Activated T-cell treated with anti-CD3 and anti-CD28 coated beads, Interleukin-2, amount 50 U/mL, for 72 hours (primary cell): ENCODE measurements around the gene NCSTN. TPM values are rescaled to one million over a fixed set of nuclear protein-coding genes. Genes with fewer than 3 reads are reported as not detected.
A peak's percentile ranks its signal among the peaks of the same experiment; 100 is the strongest.

Experiments used
- ATAC-seq, 2 donors: fragments of 150-1000 bp; cut with Tn5 transposase; replicated peaks in 1 of 2; 2 replicates each; pipeline ENCODE4 v1.10.0; 2021; ENCODE audit warnings: moderate library complexity in 2 of 2, mild to moderate bottlenecking in 1 of 2
- DNase-seq, 2 donors: peaks; one replicate each; pipeline ENCODE4 v3.0.0; 2021 to 2022; ENCODE audit warnings: mixed read lengths in 1 of 2
- H3K27ac Mint-ChIP-seq: one replicate; pipeline ENCODE4 v1.8.0; 2022; ENCODE audit warnings: mild to moderate bottlenecking, moderate library complexity, mixed read lengths
- H3K27me3 Mint-ChIP-seq: one replicate; pipeline ENCODE4 v1.8.0; 2022; ENCODE audit warnings: low read depth, mixed read lengths
- H3K36me3 Mint-ChIP-seq, 2 donors: one replicate each; pipeline ENCODE4 v1.8.0; 2022; ENCODE audit warnings: mixed read lengths in 2 of 2, mild to moderate bottlenecking in 1 of 2; ENCODE audit not compliant: insufficient read depth in 2 of 2
- H3K4me1 Mint-ChIP-seq: one replicate; pipeline ENCODE4 v1.8.0; 2022; ENCODE audit warnings: low read depth, mixed read lengths
- H3K4me3 Mint-ChIP-seq, 2 donors: one replicate each; pipeline ENCODE4 v1.8.0; 2022; ENCODE audit warnings: mild to moderate bottlenecking in 2 of 2, mixed read lengths in 2 of 2, moderate library complexity in 2 of 2
- H3K9me3 Mint-ChIP-seq, 2 donors: one replicate each; pipeline ENCODE4 v1.8.0; 2022; ENCODE audit warnings: mixed read lengths in 2 of 2
- total RNA-seq, 2 donors: library from RNA; stranded (reverse); gene quantifications; one replicate each; pipeline ENCODE4 v1.2.3, GENCODE V29; 2022

The NCSTN gene
- 10 to 100 TPM; 65.2 to 66.3 TPM for total RNA-seq

DNA sequence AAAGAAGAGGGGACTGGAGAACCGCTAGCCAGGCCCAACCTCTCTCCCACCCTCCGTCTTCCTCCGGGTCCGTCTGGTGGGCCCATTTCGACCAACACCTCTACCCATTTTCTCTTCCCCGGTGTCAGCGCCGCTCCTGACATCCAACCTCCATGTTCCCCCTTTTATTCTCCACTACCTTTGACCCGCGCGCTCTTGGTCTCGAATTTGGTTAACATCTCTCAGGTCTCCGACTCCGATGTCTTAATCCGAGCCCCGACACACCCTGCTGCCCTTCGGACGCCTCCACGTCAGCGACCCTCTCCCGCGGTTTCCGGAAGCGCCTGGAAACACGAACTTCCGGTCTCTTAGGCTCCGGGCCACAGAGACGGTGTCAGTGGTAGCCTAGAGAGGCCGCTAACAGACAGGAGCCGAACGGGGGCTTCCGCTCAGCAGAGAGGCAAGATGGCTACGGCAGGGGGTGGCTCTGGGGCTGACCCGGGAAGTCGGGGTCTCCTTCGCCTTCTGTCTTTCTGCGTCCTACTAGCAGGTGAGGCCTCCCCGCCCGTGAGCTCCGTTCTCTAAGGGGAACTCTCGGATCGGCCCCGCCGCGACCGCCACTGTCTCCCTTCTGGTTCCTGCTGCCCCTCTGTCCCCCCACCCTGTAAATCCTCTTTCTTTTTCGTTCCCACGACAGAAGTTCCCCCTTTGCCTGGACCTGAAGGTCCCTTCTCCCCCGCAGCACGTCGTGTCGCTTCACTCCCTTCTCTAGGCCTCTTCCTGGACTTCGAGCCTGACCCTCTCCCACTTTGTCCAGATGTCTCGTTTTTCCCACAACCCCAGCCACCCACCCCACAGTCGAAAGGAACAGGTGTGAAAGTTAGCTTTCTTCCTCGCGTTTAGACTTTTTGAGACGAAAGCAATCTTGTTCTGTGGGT is at the start of gene NCSTN, which contains the start of gene COPA:
TSS of gene NCSTN (plus strand) at position 431 of the 917 bp plus-strand sequence. CDS start at position 445, 14 bp downstream.
TSS of gene COPA (minus strand) at position 298 of the 917 bp plus-strand sequence. CDS start at position 218, 80 bp downstream.
- H3K4me3 Mint-ChIP-seq, result peak within 1 kb of the TSS; percentile 96 to 97
- ATAC-seq (peak; percentile 100), DNase-seq (peak; percentile 91 to 94)
- H3K27ac Mint-ChIP-seq, result peak within 1 kb of the TSS; percentile 99
- peaks cover 45% of the 10 kb centered on the region for H3K4me1 Mint-ChIP-seq
- H3K36me3 Mint-ChIP-seq, result peaks cover 21 to 24% of the 10 kb centered on the region in 2 donors
- H3K27me3 Mint-ChIP-seq, result no peaks in the 10 kb centered on the region
- no peaks in the 10 kb centered on the region for H3K9me3 Mint-ChIP-seq

DNA sequence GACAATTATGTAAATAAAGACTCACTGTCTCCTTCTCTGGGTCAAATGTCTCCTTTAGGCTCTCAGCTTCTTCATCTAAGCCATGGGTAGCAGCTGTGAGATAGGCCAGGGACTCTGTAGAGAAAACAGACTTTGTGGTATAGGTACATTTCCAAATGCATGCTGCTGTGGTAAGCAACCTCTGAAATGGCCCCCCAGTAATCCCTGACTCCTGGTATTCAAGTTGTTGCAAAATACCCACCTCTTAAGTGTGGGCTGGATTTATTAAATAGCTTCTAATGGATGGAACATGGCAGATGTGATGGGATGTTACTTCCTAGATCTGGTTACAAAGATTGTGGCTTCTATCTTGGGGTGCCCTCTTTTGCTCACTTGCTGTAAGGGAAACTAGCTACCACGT is 47.1 kb upstream of the NCSTN start:
- H3K36me3 Mint-ChIP-seq, result peaks cover 16 to 43% of the 10 kb centered on the region in 2 donors

DNA sequence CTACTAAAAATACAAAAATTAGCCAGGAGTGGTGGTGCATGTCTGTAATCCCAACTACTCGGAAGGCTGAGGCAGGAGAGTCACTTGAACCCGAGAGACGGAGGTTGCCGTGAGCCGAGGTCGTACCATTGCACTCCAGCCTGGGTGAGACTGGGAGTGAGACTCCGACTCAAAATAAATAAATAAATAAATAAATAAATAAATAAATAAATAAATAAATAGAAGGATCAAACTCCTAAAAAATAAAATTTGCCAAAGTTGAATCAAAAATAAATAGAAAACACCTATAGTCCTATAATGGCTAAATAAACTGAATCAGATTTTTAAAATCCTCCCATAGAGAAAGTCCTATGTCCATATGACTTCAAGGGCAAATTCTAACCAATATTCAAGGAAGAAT is 43.0 kb upstream of the NCSTN start:
- no peaks in the 10 kb centered on the region for H3K27me3 Mint-ChIP-seq
- H3K4me1 Mint-ChIP-seq, result no peaks in the 10 kb centered on the region
- no peak for ATAC-seq
- H3K27ac Mint-ChIP-seq, result no peak overlapping the region
- DNase-seq, result no peak
- no peaks in the 10 kb centered on the region for H3K9me3 Mint-ChIP-seq
- H3K4me3 Mint-ChIP-seq, result no peak overlapping the region
- H3K36me3 Mint-ChIP-seq, result peaks cover 16 to 32% of the 10 kb centered on the region in 2 donors

More for the DNA sequence above, 47.1 kb upstream of the NCSTN start:
- Mint-ChIP-seq H3K4me3 (no peak overlapping the region), H3K27ac (no peak overlapping the region), H3K4me1 (peaks cover 4% of the 10 kb centered on the region), H3K9me3 (no peaks in the 10 kb centered on the region), H3K27me3 (no peaks in the 10 kb centered on the region)
- ATAC-seq, result no peak
- DNase-seq, result no peak

DNA sequence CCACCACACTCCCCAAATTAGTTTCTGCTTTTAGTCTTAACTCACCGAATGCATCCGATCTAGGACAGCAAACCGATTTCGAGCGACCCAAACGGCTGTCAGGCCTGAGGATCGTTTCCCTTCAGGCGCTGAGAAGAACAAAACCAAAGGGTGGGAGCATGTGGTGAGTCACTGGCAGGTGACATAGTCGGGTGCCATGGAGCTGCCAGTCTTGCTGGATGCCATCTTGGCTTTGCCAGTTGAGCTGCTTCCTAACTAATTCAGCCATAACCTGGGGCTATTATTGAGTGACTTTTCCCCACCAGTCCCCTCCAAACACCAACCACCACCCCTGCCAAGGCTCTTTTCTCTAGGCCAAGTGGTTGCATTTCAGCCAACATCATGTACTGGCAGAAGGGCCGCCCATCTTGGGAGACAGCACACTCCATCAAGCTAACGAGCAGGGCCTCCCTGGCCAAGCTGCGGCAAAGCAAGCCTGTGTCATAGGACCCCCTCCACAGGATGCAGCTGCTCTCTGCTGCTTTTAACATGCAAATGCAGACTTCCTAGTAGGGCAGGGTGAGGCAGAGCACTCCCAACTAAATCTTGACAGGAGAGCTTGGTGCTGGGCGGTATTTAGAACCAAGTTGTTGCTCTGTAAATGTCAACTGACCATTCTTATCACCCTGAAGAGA is 35.9 kb upstream of the NCSTN start:
- H3K27ac Mint-ChIP-seq, result no peak overlapping the region
- no peaks in the 10 kb centered on the region for H3K27me3 Mint-ChIP-seq
- ATAC-seq, result no peak
- DNase-seq, result no peak
- no peaks in the 10 kb centered on the region for H3K9me3 Mint-ChIP-seq
- no peaks in the 10 kb centered on the region for H3K4me1 Mint-ChIP-seq
- no peak overlapping the region for H3K4me3 Mint-ChIP-seq
- peaks cover 7 to 33% of the 10 kb centered on the region in 2 donors for H3K36me3 Mint-ChIP-seq

DNA sequence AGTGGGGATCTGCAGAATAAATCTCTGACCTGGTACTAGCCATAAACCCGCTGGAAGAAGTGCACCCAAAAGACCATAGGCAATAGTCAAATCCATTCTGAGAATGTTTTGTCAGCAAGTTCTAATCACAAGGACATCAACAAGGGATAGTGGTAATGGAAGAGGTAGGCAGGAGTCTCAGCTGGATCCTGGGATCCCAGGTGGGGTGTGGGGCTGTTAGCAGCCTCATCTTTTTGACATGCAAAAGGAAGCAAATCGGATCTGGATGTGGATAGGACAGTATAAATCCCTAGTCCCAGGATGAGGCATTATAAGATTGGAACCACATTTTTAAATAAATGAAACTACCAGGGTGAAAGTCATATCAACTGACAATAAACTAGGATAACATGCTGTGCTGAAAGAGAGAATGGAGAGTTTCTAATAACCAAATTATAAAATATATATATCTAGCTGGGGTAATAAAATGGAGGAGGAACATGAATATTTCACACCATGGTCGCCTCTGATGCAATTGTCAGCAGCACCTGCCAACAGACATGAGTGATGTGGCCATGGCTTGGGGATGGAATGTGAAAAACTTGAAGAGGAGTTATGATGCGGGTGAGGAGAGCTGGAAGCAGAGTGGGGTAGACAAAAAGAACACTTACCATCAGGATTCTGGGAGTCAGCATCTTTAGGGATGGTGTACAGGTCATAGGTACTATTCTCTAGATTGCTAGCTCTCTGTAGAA is 34.6 kb upstream of the NCSTN start:
- H3K9me3 Mint-ChIP-seq, result no peaks in the 10 kb centered on the region
- peaks cover 9 to 39% of the 10 kb centered on the region in 2 donors for H3K36me3 Mint-ChIP-seq
- no peak overlapping the region for H3K4me3 Mint-ChIP-seq
- ATAC-seq (no peak), DNase-seq (no peak)
- H3K27me3 Mint-ChIP-seq, result no peaks in the 10 kb centered on the region
- no peaks in the 10 kb centered on the region for H3K4me1 Mint-ChIP-seq
- no peak overlapping the region for H3K27ac Mint-ChIP-seq

DNA sequence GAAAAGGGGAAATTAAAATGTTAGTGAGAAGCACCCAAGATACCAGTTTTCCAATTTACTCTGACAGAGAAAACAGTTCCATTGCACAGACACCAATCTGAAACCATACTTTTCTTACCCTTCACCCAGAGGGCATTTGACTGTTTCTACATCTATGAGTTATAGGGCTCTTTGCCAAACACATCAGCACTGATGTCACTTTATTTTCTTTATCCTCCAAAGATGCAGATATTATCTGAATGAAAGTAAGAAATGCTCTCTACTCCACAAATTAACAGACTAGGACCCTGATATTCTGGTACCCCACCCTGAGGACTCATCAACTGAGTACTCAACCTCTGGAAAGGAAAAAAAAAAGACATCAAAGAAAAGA is 34.0 kb upstream of the NCSTN start:
- Mint-ChIP-seq H3K9me3 (no peaks in the 10 kb centered on the region), H3K27ac (peak overlapping the region; percentile 21), H3K4me3 (no peak overlapping the region), H3K36me3 (peaks cover 8 to 42% of the 10 kb centered on the region in 2 donors), H3K4me1 (no peaks in the 10 kb centered on the region), H3K27me3 (no peaks in the 10 kb centered on the region)
- DNase-seq (no peak), ATAC-seq (no peak)

DNA sequence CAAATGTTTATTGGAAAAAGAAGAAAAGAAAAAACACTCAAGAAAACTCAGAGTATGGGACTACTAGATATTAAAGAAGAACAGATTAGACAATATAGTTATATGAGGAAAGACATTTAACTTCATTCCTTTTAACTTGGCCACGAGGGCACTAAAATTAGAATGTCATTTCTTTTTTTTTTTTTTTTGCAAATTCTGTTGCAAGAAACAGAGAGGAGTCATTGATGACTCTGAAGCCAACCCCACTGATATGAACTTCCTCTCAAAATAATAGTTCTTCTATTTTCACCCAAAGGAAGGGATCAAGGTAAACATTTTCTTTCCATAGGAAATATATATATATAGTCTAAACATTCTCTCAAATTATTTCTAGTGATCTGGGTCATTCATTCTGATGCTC is 33.6 kb upstream of the NCSTN start:
- no peak for DNase-seq
- Mint-ChIP-seq H3K27ac (peak overlapping the region; percentile 21), H3K4me1 (no peaks in the 10 kb centered on the region), H3K36me3 (peaks cover 8 to 43% of the 10 kb centered on the region in 2 donors), H3K9me3 (no peaks in the 10 kb centered on the region), H3K27me3 (no peaks in the 10 kb centered on the region), H3K4me3 (no peak overlapping the region)
- no peak for ATAC-seq

DNA sequence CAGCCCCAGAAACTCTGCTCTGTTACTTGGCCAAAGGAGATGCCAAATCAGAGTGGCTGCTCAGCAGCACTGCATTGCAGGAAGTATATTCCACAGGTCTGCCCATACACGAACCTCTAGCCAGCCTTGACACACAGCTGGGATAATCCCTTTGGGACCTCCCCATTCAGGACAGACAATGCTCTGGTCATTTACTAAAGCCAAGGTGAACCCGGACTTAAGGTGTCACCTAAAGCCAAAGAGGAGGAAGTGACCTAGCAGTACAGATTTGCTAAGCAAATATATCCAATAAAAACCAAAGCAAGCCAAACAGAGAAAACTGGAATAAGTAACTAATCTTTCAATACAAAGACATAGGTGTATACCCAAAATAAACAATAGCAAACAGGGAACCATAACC is 27.8 kb upstream of the NCSTN start:
- no peaks in the 10 kb centered on the region for H3K4me1 Mint-ChIP-seq
- H3K36me3 Mint-ChIP-seq, result peaks cover 24 to 69% of the 10 kb centered on the region in 2 donors
- H3K27ac Mint-ChIP-seq, result no peak overlapping the region
- DNase-seq, result no peak
- peaks cover 3 to 5% of the 10 kb centered on the region in 2 donors for H3K9me3 Mint-ChIP-seq
- no peaks in the 10 kb centered on the region for H3K27me3 Mint-ChIP-seq
- ATAC-seq, result no peak
- no peak overlapping the region for H3K4me3 Mint-ChIP-seq

DNA sequence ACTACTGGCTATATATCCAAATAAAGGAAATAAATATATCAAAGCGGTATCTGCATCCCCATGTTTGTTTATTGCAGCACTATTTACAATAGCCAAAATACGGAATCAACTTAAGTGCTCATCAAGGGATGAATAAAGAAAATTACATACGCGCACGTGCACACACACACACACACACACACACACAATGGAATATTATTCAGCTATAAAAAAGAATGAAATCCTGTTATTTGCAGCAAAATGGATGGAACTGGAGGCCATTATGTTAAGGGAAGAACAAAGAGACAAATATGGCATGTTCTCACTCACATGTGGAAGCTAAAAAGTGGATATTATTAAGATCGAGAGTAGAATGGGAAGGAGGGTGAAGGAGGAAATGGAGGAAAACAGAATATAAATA is 20.4 kb upstream of the NCSTN start:
- Mint-ChIP-seq H3K27me3 (no peaks in the 10 kb centered on the region), H3K9me3 (no peaks in the 10 kb centered on the region), H3K4me1 (no peaks in the 10 kb centered on the region), H3K36me3 (peaks cover 17 to 60% of the 10 kb centered on the region in 2 donors), H3K27ac (no peak overlapping the region), H3K4me3 (no peak overlapping the region)
- DNase-seq (no peak), ATAC-seq (no peak)

DNA sequence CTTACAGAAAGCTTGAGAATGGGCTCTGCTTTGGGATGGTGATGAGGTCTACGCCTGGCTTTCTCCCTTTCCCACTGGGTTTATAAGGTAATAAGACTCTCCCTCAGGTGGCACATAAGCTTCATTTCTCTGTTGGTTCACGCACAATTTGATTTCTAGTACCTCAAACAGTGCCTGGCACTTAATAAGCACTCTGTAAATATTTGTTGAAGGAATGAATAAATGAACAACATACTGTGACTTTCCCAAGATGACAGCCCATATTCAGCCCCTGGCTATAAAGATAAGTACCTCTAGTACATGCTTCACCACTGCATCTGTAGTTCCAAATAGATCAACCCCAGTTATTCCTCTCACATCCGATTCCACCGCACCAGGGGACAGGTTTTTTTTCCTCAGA is 17.9 kb upstream of the NCSTN start:
- no peaks in the 10 kb centered on the region for H3K9me3 Mint-ChIP-seq
- H3K27ac Mint-ChIP-seq, result peak overlapping the region; percentile 8
- H3K4me1 Mint-ChIP-seq, result no peaks in the 10 kb centered on the region
- H3K36me3 Mint-ChIP-seq, result peaks cover 6 to 49% of the 10 kb centered on the region in 2 donors
- ATAC-seq (no peak), DNase-seq (no peak)
- no peak overlapping the region for H3K4me3 Mint-ChIP-seq
- no peaks in the 10 kb centered on the region for H3K27me3 Mint-ChIP-seq

DNA sequence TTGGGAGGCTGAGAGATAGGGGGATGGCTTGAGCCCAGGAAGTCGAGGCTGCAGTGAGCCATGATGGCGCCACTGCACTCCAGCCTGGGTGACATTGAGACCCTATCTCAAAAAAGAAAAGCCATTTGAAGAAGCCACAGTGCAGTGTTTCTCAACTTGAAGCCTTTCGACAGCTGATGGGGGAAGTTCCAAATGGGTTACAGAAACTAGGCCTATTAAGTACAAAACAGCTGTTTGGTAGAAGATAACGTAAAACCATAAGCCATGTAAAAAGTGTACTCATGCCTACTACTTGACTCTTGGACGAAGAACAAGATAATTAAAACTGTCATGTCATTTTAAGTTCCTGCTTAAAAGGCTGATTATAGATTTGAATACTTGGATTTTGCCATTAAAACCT is 16.8 kb upstream of the NCSTN start:
- Mint-ChIP-seq H3K4me3 (no peak overlapping the region), H3K27ac (peak overlapping the region; percentile 80), H3K9me3 (no peaks in the 10 kb centered on the region), H3K4me1 (no peaks in the 10 kb centered on the region), H3K36me3 (peaks cover 9 to 43% of the 10 kb centered on the region in 2 donors), H3K27me3 (no peaks in the 10 kb centered on the region)
- ATAC-seq, result no peak
- DNase-seq, result no peak

DNA sequence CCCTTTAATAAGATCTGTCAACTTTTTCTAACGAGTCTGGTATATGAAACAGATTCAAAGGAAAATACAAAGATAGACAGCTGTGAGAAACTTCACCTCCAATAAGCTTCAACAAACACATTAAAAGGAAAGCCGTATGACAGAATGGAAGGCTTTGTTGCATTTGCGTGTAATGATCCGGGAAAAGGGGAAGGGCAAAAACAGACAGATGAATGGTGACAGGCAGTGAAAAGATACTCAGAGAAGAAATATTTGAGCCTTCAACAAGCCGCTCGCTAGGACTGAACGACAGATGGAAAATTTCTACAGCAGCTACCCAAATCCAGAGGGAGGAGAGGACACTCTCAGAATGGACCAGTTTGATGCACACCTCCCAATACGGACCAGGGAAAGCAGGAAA is 15.0 kb upstream of the NCSTN start:
- H3K4me3 Mint-ChIP-seq, result no peak overlapping the region
- H3K9me3 Mint-ChIP-seq, result no peaks in the 10 kb centered on the region
- no peak for ATAC-seq
- no peaks in the 10 kb centered on the region for H3K27me3 Mint-ChIP-seq
- no peak overlapping the region for H3K27ac Mint-ChIP-seq
- DNase-seq, result no peak
- no peaks in the 10 kb centered on the region for H3K4me1 Mint-ChIP-seq
- H3K36me3 Mint-ChIP-seq, result peaks cover 4 to 39% of the 10 kb centered on the region in 2 donors

DNA sequence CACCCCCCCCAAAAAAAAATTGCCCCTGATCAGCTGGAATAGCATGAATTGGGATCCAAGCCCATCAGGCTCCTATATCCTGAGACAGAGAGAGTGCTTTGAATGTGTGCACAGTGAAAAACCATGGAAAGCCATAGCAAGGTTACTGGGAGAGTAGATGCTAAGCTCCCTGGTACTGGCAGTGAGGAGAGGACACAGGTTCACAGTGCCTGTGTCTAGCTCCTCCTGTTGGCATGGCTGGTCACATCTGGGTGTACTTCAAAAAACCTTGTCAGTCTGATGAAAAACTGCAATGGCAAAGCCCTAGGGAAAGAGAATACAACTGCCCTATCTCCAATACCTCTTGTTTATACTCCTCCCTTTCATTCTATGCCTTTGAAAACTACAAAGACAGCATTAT is 13.1 kb upstream of the NCSTN start:
- Mint-ChIP-seq H3K4me3 (no peak overlapping the region), H3K36me3 (peaks cover 7 to 34% of the 10 kb centered on the region in 2 donors), H3K27me3 (no peaks in the 10 kb centered on the region), H3K9me3 (no peaks in the 10 kb centered on the region), H3K27ac (peak overlapping the region; percentile 14), H3K4me1 (no peaks in the 10 kb centered on the region)
- ATAC-seq (no peak), DNase-seq (no peak)
